ENCODE data around the gene EDC3. TPM values are rescaled to one million over a fixed set of nuclear protein-coding genes. Genes with fewer than 3 reads are reported as not detected.
"Not testable (repeated sequence)": the region's sequence is repeated elsewhere in the genome, so short reads cannot be mapped to it uniquely, and the experiment has no call there.

The EDC3 gene, protein sequence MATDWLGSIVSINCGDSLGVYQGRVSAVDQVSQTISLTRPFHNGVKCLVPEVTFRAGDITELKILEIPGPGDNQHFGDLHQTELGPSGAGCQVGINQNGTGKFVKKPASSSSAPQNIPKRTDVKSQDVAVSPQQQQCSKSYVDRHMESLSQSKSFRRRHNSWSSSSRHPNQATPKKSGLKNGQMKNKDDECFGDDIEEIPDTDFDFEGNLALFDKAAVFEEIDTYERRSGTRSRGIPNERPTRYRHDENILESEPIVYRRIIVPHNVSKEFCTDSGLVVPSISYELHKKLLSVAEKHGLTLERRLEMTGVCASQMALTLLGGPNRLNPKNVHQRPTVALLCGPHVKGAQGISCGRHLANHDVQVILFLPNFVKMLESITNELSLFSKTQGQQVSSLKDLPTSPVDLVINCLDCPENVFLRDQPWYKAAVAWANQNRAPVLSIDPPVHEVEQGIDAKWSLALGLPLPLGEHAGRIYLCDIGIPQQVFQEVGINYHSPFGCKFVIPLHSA
- total RNA-seq, result 27.2 TPM
- long read RNA-seq, transcript EDC3-201 (7 exons, 3,763 nt), result major isoform, 29 of 66 reads
- long read RNA-seq, transcript EDC3-214 (8 exons, 1,825 nt), result minor isoform, 6 of 66 reads
- long read RNA-seq, partial matches to known transcripts, result 1 of 66 reads
- long read RNA-seq, other reads (novel, unspliced or antisense), result 30 of 66 reads

DNA sequence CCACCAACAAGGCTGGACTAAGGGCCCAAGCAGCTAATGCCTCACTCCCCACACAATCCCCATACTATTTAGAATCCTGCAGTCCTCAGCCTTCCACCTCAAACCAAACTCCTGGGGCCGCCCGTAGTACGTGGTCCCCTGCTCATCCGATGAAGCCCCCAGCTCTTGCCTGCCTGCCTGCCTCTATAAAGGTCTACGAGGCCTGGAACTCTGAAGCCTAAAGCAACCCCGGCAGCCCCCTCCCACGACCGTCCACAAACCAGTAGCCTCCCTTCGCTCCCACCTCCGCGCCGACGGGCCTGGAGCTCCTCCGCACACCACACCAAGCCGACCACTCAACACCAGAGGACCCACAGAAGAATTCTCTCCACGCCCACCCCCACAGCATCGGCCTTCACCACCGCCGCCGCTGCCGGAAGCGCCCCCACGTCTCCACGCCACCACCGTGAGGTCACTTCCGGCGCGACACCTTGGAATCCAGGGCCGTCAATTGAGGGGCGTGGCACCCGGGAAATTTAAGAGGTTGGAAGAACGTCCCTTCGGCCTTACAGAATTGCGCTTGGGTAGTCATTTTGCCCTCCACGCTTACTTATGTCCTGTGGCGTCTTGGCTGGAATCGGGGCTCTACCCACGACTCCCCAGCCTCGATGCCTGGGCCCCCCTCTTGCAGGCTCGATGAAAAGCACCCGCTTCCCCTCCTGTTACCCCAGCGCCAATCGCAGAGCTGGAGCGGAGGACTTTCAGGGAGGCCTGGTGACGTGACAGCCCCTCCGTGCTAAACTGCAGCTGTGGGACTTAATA, at the start of gene EDC3:
EDC3 (minus strand) TSS at position 428 of the 801 bp plus-strand sequence. CDS start 20,900 bp downstream, outside the sequence.
- peak; percentile 95 for DNase-seq (ENCODE audit: low spot score)

DNA sequence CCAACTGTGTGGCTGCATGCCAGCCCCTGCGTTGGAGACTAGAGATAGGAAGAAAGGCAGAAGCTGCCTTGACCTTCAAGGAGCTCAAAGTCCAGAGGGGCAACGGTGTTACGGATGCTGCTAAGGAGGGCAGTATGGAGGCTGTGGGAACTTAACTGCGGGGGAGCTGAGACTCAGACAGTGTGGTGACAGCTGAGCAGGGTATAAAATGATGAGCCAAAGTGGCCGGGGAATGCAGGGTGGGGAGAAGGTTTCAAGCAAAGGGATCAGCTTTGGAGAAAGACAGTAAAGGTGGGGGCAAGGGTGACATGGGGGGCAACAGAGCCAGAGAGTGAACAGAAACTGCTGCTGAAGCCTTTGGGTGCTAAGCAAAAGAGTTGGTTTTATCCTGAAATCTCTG, 46.6 kb upstream of the EDC3 start:
- no peak for DNase-seq (ENCODE audit: low spot score)

DNA sequence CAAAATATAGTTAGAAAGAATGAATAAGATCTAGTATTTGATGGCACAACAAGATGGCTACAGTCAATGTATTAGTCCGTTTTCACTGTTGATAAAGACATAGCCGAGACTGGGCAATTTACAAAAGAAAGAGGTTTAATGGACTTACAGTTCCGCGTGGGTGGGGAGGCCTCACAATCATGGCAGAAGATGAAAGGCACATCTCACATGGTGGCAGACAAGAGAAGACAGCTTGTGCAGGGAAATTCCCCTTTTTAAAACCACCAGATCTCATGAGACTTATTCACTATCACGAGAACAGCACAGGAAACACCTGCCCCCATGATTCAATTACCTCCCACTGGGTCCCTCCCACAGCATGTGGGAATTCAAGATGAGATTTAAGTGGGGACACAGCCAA, 42.4 kb upstream of the EDC3 start:
- DNase-seq (ENCODE audit: low spot score), result not testable (repeated sequence)

DNA sequence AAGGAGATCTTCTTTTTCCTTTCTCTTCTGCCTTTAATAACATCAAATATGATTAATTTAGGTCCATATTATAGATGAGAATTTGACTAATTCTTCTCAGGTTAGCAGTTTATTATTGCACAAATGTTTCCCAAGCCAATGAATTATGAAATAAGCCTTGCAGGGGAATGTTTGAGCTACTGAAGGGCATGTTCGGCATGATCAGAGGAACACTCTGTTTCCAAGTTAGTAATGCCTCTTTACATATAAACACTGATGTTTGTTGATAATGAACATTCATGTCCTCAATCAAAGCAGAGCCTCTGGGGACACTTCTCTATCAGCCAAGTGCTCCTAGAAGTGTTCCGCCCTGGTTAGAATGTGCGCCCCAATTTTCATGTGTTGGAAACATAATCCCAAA, 39.5 kb upstream of the EDC3 start:
- no peak for DNase-seq (ENCODE audit: low spot score)

DNA sequence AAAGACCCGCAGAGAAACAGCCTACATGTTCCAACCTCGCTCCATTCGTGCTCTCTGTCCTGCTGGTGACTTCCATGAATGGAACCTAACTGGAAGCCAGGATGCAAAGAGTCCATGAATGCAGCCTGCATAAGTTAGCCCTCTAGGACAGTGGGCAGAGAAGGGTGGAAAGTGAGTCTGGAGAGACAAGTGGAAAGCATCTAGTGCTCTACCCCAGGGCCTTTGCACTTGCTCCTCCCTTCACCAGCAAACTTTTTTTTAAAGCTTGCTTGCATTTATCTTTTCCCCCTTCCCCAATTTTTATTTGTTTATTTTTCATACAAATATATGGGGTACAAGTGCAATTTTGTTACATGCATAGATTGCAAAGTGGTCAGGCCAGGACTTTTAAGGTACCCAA, 37.4 kb upstream of the EDC3 start:
- no peak for DNase-seq (ENCODE audit: low spot score)

DNA sequence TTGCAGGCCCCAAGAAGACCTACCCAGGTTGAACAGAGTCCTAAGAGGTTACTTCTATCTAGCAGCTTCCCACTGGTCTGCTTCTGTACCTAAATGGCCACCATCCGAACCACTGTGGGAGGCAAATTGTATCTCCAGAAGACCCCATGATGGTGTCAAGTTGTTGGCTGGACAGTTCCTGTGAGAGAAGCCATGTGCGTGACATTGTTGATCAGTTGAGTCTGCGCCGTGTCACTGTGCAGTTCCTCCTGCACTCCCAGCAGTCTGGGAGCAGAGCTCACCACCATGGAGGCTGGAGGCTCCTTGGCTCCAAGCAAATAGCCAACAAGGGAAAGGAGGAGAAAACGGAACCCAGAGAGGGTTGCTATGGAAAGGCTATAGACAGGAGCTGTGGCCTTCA, 37.0 kb upstream of the EDC3 start:
- no peak for DNase-seq (ENCODE audit: low spot score)

DNA sequence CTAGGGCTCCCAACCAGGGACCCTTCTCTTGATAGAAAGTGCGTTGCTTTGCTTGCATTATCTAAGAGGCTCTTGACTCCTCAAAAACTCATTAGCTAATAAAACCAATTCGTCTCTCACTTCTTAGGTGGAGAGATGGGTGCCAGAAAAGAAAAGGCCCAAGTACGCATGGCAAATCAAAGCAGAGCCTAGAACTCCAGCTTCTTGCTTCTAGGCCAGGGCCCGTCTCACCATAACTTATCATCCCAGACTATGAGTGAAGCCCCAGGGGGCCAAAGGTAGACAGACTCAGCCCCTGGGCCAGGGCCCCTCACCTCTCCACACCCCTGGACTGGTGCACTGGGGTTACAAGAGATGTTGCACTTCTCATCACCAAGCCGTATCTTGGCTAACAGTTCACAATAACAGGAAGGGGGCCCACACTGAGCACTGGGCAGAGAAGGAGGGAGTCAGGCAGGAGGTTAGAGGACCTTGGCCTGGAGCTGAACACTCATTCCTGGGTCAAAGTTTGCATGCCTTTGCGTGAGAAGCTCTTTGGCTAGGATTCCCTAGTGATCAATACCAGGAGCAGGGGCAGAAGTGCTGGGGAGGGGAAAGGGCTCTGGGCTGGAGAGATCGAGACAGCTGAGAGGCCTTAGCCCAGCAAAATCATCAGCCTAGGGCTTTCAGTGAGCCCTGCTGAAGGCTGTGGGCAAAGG, 34.9 kb upstream of the EDC3 start:
- no peak for DNase-seq (ENCODE audit: low spot score)

DNA sequence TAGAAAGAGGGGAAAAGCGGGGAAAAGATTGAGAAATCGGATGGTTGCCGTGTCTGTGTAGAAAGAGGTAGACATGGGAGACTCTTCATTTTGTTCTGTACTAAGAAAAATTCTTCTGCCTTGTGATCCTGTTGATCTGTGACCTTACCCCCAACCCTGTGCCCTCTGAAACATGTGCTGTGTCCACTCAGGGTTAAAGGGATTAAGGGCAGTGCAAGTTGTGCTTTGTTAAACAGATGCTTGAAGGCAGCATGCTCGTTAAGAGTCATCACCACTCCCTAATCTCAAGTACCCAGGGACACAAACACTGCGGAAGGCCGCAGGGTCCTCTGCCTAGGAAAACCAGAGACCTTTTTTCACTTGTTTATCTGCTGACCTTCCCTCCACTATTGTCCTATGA, 33.5 kb upstream of the EDC3 start:
- not testable (repeated sequence) for DNase-seq (ENCODE audit: low spot score)

DNA sequence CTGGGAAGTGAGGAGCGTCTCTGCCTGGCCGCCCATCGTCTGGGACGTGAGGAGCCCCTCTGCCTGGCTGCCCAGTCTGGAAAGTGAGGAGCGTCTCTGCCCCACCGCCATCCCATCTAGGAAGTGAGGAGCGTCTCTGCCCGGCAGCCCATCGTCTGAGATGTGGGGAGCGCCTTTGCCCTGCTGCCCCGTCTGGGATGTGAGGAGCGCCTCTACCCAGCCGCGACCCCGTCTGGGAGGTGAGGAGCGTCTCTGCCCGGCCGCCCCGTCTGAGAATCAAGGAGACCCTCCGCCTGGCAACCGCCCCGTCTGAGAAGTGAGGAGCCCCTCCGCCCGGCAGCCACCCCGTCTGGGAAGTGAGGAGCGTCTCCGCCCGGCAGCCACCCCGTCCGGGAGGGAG, 32.9 kb upstream of the EDC3 start:
- DNase-seq (ENCODE audit: low spot score), result peak; percentile 43

DNA sequence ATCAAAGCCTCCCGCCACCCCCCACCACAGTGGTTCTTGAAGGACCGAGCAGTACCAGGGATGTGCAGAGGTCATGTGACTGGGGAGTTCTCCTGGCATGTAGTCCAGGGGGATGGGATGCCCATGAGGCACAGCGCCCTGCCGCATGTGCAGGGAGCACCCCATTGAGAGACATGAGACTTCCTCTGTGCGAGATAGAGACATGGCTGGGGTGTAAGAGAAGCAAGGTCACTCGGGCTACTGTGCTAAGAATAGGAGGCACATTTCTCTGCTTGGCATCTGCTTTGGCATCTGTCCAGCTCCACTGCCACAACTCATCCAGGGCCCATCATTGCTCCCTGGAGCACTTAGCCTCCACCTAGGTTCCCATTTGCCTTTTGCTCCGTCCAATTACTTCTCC, 31.9 kb upstream of the EDC3 start:
- DNase-seq (ENCODE audit: low spot score), result no peak

DNA sequence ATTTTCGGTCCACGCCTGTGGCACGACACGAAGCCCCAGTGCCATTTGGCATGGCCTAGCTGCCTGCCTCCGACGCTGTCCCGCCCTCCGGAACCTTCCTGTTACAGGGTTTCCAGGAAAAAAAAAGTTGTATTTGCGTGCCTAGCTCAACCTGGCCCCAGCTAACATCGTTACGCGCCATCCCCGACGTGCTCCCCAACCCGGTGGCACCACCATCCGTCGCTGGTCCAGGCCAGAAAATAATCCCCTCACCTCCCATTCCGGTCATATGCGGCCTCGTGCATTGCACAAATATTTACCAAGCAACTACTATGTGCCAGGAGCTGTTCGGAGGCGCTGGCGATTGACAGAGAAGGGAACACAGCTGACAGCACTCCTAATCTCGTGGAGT, 30.9 kb upstream of the EDC3 start:
- no peak for DNase-seq (ENCODE audit: low spot score)

DNA sequence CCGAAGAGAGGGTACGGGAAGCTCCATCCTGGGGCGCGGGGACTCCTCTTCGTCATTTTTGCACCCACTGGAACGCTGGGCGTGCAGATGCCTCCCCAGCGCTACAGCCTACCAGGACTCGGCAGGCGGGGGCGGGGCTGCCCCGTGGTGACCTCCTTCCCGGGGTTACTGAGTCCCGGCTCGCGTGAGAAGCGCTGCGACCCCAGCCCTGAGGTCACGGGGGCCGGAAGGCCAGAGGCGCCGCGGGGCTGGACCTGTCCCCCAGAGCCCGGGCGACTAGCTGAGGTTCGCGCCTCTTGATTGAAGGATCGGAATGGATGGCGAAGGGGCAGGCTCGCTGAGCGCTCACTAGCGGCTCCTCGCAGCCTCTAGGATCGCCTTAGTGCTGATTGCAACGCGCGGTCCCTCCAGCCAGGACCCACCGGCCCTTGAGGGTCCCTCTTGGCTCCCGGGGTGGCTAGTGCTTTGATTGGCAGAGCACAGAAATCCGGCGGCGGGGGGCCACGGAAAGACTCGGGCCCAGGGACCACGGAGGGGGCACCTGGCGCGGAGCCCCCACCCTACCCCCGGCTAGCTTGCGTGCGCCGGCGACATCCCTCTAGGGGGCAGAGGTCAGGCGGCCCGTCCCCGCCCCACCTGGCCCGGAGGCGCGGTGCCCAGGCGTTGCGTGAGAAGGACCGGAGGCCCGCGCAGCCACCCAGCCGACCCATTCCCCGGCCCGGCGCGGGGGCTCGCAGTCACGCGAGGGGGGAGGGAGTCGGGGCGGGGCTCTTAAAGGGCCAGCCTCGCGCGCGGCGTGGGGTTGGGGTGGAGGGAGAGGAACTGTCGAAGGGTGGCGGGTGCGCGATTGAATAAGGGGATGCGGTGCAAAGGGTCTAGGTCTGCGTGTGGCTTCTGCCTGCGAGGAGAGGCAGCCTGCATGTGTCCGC, 30.3 kb upstream of the EDC3 start:
- peak; percentile 93 for DNase-seq (ENCODE audit: low spot score)

DNA sequence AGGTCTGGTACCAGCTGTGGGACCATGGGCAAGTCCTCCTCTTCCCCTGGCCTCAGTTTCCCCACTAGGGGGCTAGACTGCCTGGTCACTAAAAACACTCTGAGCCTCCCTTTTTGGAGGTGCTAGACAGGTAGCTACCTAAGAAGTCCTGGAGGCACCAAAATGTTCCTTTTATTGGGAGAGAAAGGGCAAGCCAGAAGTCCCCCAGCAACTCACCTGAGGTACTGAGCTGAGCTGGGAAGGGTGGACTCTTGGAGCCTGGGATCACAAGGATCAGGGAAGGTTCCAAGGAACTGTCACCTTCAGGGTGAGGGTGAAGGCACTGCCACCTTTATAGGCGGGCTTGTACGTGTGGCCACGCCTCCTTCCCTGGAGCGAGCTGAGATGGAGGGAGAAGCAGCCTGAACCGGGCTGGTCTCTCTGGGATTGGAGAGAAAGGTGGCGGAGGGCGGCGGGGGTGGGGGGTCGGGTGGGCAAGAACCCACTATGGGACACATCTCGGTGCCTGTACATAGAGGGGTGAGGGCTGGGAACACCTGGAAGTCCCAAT, 29.5 kb upstream of the EDC3 start, which contains the start of gene CYP1A1:
CYP1A1 (minus strand) TSS at position 304 of the 550 bp plus-strand sequence. CDS start 2,431 bp downstream, outside the sequence.
- no peak for DNase-seq (ENCODE audit: low spot score)

DNA sequence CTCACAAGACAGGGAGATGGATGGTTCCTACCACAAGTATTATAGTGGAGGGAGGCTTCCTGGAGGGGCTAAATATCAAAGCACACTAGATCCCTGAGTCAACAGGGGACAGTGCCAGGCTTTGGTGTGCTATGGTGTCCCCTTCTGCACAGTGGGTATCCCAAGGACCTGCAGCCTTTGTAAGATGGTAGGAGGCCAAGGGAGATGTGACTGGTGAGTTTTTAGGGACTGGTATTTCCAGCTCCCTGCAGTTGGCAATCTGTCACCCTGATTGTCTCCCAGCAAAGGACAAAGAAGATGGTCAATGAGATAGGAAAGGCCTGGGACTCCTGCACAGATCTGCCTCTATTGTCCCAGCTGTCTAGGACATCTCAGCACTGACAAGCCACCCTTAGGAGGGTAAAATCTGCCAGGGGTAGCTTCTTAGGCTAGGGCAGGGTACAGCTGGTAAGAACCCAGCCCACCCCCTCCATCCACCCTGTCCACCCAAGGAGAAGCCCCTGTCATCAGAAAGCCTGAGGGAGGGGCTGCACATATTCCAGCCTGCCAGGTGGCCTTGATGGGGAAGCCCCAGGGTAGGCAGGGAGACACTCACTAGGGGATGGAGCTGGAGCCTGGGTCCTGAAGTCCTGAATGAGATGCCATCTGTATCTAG, 28.9 kb upstream of the EDC3 start:
- DNase-seq (ENCODE audit: low spot score), result no peak

DNA sequence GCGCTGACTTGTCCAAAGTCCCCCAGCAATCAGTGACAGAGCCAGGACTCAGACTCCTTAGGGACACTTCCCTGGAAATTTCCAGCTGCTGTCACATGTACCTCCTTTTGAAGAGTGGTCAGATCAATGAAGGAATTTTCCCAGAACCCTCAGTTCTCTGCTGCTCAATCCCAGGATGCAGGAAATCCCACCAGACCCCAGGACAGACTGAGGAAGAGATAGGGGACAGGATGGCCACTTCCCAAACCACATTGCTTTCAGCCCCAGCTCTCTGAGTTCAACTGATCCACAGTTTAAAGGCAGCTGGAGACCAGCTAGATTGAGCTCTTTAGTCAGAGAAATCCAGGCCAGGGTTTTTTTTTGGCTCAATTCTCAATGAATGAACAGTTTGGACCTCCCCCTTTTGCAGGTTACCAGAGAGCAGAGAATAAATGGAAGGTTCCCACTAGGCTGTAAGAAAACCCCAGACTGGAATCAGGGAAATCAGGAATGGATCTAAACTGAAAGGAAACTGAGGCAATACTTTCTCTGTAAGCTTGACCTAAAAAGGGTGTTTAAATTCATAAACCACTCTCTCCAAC, 28.0 kb upstream of the EDC3 start:
- no peak for DNase-seq (ENCODE audit: low spot score)

DNA sequence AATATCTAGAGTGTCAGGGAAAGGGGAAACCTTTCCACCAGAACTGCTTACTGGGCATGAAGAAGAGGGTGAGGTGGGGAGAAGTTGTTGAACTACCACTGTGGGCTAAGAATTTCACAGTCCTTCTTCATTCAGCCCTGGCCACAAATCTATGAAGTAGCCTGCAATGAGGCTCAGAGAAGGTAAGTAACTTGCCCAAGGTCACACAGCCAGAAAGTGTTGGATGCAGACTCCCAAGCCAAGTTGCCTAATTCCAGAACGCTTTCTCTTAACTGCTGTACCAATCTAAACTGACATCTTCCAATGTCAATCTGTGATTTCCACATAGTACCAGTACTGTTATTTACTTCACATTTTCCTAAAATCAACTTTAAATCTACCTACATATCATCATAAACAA, 27.4 kb upstream of the EDC3 start:
- DNase-seq (ENCODE audit: low spot score), result no peak

DNA sequence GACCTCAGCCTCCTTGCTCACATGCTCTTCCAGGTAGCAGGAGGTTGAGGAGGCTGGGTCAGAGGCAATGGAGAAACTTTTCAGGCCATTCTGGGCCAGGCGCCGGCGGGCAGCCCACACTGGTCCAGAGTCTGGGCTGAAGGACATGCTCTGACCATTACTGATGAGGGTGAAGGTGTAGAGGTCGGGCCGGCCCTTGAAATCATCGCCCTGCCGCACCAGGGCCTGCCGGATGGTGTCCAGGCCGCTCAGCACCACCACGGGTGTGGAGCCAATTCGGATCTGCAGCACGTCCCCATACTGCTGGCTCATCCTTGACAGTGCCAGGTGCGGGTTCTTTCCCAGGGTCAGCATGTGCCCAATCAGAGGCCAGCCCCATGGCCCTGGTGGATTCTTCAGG, 26.8 kb upstream of the EDC3 start:
- DNase-seq (ENCODE audit: low spot score), result no peak

DNA sequence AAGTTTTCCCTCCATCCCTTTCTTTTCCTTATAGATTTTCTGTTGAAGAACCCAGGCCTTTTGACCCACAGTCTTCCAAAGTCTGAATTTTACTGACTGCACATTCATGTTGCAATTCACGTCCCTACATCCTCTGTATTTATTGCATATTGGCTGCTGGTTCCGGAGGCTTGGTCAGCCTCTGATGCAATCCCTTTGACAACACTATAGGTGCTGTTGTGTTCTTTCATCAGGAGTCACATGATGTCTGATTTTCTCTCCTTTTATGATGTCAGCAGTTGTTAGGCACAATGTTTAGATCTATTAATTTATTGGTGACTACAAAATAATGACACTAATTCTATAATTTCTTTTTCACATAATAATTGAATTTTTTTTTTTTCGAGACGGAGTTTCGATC, 20.8 kb upstream of the EDC3 start:
- DNase-seq (ENCODE audit: low spot score), result no peak

DNA sequence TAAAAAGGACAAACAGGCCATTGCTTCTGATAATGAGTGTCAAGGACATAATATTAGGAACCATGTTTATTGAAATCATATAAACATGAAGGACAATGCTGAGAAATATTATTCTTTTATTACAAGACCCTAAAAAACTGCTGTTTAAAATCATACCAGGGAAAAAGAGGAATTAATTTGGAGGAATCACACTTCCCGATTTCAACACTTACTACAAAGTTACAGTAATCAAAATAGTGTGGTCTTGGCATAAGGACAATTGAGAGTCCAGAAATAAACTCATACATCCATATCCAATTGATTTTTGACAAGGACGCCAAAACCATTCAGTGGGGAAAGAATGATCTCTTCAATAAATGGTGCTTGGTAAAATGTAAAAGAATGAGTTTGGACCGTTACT, 16.5 kb upstream of the EDC3 start:
- DNase-seq (ENCODE audit: low spot score), result no peak
